ENCODE measurements around the gene MYO3B. TPM values are rescaled to one million over a fixed set of nuclear protein-coding genes. Genes with fewer than 3 reads are reported as not detected.

Gene MYO3B
- polyA plus RNA-seq, 1 donor (not counting 4 experiments of a cell fraction or from before 2014, with no cell fraction given) = 4.4 TPM

DNA sequence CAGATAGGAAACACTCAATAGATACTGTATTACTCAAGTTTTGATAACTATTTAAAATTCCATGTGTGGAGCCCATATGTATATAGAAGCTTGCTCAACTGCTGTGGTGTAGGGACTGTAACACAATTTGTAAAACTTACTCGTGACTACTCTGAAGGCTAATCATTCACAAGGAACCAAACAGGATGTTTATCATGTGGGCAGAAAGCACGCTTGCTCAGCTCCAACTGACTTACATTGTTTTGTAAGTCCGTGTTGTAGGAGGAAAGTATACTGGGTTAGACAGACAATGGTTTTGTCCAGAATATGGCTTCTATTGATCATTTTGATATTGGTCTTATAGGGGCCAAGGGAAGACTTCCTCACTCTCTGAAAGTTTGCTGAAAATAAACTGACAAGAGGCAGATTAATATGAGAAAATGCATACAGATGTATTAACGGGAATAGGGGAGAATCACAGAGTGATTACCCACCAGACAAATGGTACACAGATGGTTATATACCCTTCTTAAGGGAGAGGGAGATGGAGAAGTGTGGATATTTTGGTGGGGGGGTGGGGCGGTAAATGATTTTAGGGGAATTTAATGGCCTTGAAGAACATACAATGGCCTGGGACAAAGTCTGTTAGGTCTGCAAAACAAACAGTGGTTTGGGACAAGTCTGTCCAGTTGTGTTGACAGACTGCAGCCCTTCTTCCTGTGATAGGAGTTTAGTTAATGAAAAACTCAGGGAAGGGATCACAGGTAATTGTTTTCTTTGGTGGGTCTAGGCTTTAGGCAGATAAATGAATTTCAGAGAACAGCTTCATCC, 277.9 kb downstream of the MYO3B start:
- H3K4me1 ChIP-seq (ENCODE audit: control insufficient read depth, extremely low read depth, insufficient read depth, low read length) = no peaks in the 10 kb centered on the region
- no peak overlapping the region for H3K27ac ChIP-seq (ENCODE audit: control insufficient read depth, insufficient read depth, low read length)
- H2AFZ ChIP-seq (ENCODE audit: control insufficient read depth, low read length) = no peak overlapping the region
- FAIRE-seq (no peak), DNase-seq (ENCODE audit: low read depth, low spot score) (no peak)
- no peaks in the 10 kb centered on the region for H3K9me1 ChIP-seq (ENCODE audit: control insufficient read depth, extremely low read depth, insufficient read depth, low read length)
- H3K36me3 ChIP-seq (ENCODE audit: control insufficient read depth in 2 of 2, extremely low read depth in 1 of 2, insufficient read depth in 2 of 2, low read length in 2 of 2) = no peaks in the 10 kb centered on the region
- no peaks in the 10 kb centered on the region for H4K20me1 ChIP-seq (ENCODE audit: control insufficient read depth, extremely low read depth, insufficient read depth, low read length)
- no peaks in the 10 kb centered on the region for H3K27me3 ChIP-seq (ENCODE audit: control insufficient read depth, extremely low read depth, insufficient read depth, low read length)
- no peak overlapping the region for H3K4me3 ChIP-seq (ENCODE audit: control insufficient read depth in 2 of 3, extremely low read depth in 1 of 3, insufficient read depth in 2 of 3, low read depth in 1 of 3, low read length in 3 of 3)
- H3K4me2 ChIP-seq (ENCODE audit: control insufficient read depth, extremely low read depth, insufficient read depth, low read depth, low read length) = no peak overlapping the region
- dilution Hi-C loops (cut with MboI; ENCODE audit: extremely low pct_ligation_motif_present, low sequenced_read_pairs) = no loop called here
- no peak overlapping the region for H3K9ac ChIP-seq (ENCODE audit: control insufficient read depth, extremely low read depth, insufficient read depth, low read length)
- H3K79me2 ChIP-seq (ENCODE audit: control insufficient read depth, insufficient read depth, low read length) = no peaks in the 10 kb centered on the region
- TF ChIP-seq EZH2 (IDR thresholded peaks at IDR 0.05; ENCODE audit: low read length) (no peak), CTCF (optimal IDR thresholded peaks at IDR 0.05 in 1 of 3, IDR thresholded peaks at IDR 0.05 in 1 of 3, conservative IDR thresholded peaks at IDR 0.05 in 1 of 3; ENCODE audit: extremely low read depth in 1 of 3, insufficient read depth in 2 of 3, low read length in 3 of 3) (no peak)
- H3K9me3 ChIP-seq (ENCODE audit: control insufficient read depth, low read depth, low read length) = no peaks in the 10 kb centered on the region

DNA sequence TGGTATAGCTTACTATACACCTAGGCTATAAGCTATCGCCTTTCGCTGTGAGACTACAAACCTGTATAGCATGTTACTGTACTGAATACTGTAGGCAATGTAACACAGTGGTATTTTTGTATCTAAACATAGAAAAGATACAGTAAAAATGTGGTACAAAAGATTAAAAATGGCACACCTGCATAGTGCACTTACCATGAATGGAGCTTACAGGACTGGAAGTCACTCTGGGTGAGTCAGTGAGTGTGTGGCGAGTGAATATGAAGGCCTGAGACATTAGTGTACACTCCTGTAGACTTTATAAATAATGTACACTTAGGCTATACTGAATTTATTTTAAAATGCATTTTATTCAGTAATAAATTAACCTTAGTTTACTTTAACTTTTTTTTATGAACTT, 279.0 kb downstream of the MYO3B start:
- Histone ChIP-seq H2AFZ (ENCODE audit: control insufficient read depth, low read length) (no peak overlapping the region), H3K9ac (ENCODE audit: control insufficient read depth, extremely low read depth, insufficient read depth, low read length) (no peak overlapping the region), H3K27ac (ENCODE audit: control insufficient read depth, insufficient read depth, low read length) (no peak overlapping the region), H3K4me2 (ENCODE audit: control insufficient read depth, extremely low read depth, insufficient read depth, low read depth, low read length) (no peak overlapping the region), H3K36me3 (ENCODE audit: control insufficient read depth in 2 of 2, extremely low read depth in 1 of 2, insufficient read depth in 2 of 2, low read length in 2 of 2) (no peaks in the 10 kb centered on the region), H3K9me1 (ENCODE audit: control insufficient read depth, extremely low read depth, insufficient read depth, low read length) (no peaks in the 10 kb centered on the region), H3K27me3 (ENCODE audit: control insufficient read depth, extremely low read depth, insufficient read depth, low read length) (no peaks in the 10 kb centered on the region), H3K79me2 (ENCODE audit: control insufficient read depth, insufficient read depth, low read length) (no peaks in the 10 kb centered on the region), H3K9me3 (ENCODE audit: control insufficient read depth, low read depth, low read length) (no peaks in the 10 kb centered on the region), H3K4me1 (ENCODE audit: control insufficient read depth, extremely low read depth, insufficient read depth, low read length) (no peaks in the 10 kb centered on the region), H4K20me1 (ENCODE audit: control insufficient read depth, extremely low read depth, insufficient read depth, low read length) (no peaks in the 10 kb centered on the region), H3K4me3 (ENCODE audit: control insufficient read depth in 2 of 3, extremely low read depth in 1 of 3, insufficient read depth in 2 of 3, low read depth in 1 of 3, low read length in 3 of 3) (no peak overlapping the region)
- dilution Hi-C loops (cut with MboI; ENCODE audit: extremely low pct_ligation_motif_present, low sequenced_read_pairs) = no loop called here
- DNase-seq (ENCODE audit: low read depth, low spot score) (no peak), FAIRE-seq (no peak)
- TF ChIP-seq EZH2 (IDR thresholded peaks at IDR 0.05; ENCODE audit: low read length) = no peak
- no peak for TF ChIP-seq CTCF (optimal IDR thresholded peaks at IDR 0.05 in 1 of 3, IDR thresholded peaks at IDR 0.05 in 1 of 3, conservative IDR thresholded peaks at IDR 0.05 in 1 of 3; ENCODE audit: extremely low read depth in 1 of 3, insufficient read depth in 2 of 3, low read length in 3 of 3)
